ENCODE results near the gene HPS6.
A peak's percentile ranks its signal among the peaks of the same experiment; 100 is the strongest.

Gene HPS6

DNA sequence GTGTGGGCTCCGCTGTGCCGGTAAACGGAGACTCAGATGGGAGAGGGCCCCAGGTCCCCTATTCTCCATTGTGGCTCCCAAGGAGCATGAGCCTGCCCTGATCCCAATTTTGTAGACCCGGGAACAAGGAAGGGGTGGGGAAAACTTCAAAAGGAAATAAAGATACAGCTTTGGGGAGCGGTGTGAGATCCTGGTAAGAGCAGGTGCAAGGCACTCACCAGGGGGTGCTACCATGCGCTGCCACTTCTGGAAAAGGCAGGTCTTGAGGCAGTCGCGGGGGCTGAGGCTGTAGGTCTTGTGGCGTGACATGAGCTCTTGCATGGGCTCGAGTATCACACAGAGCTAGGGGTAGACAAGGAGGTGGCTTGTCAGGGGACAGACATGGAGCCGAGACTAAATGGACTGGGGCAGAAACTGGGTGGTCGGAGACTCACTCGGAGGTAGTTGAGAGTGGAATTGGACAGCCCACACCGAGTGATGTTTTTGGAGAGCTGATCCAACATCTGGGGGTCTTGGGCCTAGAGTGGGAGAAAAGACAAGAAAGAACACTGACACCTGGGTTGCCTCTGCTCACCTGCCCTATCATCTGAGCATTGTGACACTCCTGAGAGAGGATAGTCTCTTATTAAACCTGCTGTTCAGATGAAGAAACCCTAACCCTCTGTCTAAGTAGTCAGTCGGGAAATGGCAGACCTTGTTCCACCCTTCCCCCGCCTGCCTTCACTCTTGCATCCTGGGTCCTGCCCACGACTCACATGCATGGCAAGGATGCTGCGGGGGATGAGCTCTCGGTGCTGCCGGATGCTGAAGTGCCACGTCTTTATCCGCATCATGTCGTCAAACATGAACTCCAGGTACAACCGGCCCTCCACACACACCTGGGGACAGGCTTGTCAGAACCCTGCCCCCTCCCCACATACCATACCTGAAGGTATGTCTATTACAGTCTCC is 44.3 kb downstream of the HPS6 start:
- peaks cover 42% of the 10 kb centered on the region in 2 donors for H3K36me3 ChIP-seq (ENCODE audit: control insufficient read depth in 2 of 2, insufficient read depth in 2 of 2, low read length in 2 of 2)

DNA sequence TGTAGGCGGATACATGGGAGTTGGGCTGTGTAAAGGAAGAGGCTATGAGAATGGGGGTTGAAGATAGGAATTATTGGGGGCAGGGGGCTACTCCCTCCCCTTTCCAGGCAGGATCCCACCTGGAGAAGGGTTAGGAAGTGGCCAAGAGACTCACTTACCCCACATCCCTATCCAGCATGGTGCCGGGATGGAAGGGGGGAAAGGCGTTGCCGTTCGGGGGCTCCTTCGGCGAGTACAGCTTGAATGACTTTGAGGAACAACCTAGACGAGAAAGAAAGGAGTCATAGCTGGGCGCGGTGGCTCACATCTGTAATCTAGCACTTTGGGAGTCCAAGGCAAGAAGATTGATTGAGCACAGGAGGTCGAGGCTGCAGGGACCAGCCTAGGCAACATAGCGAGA is 46.1 kb downstream of the HPS6 start:
- H3K36me3 ChIP-seq (ENCODE audit: control insufficient read depth in 2 of 2, insufficient read depth in 2 of 2, low read length in 2 of 2) = peaks cover 42% of the 10 kb centered on the region in 2 donors
- no peaks in the 10 kb centered on the region for H3K27me3 ChIP-seq (ENCODE audit: control insufficient read depth in 1 of 2, insufficient read depth in 2 of 2, low read length in 2 of 2)
- peaks cover 37% of the 10 kb centered on the region for H3K4me1 ChIP-seq (ENCODE audit: control insufficient read depth, insufficient read depth, low read length)
- no peak overlapping the region for H3K9ac ChIP-seq (ENCODE audit: low read length in 2 of 2)
- H3K9me3 ChIP-seq (ENCODE audit: control insufficient read depth in 2 of 2, low read length in 2 of 2) = no peaks in the 10 kb centered on the region
- no peak overlapping the region for H3K4me3 ChIP-seq (ENCODE audit: low read length in 2 of 2)
- H3K27ac ChIP-seq (ENCODE audit: low read length) = no peak overlapping the region

More for the DNA sequence above, 44.3 kb downstream of the HPS6 start:
- Histone ChIP-seq H3K27me3 (ENCODE audit: control insufficient read depth in 1 of 2, insufficient read depth in 2 of 2, low read length in 2 of 2) (no peaks in the 10 kb centered on the region), H3K9me3 (ENCODE audit: control insufficient read depth in 2 of 2, low read length in 2 of 2) (no peaks in the 10 kb centered on the region), H3K4me1 (ENCODE audit: control insufficient read depth, insufficient read depth, low read length) (peaks cover 23% of the 10 kb centered on the region), H3K9ac (ENCODE audit: low read length in 2 of 2) (no peak overlapping the region), H3K4me3 (ENCODE audit: low read length in 2 of 2) (no peak overlapping the region), H3K27ac (ENCODE audit: low read length) (no peak overlapping the region)

DNA sequence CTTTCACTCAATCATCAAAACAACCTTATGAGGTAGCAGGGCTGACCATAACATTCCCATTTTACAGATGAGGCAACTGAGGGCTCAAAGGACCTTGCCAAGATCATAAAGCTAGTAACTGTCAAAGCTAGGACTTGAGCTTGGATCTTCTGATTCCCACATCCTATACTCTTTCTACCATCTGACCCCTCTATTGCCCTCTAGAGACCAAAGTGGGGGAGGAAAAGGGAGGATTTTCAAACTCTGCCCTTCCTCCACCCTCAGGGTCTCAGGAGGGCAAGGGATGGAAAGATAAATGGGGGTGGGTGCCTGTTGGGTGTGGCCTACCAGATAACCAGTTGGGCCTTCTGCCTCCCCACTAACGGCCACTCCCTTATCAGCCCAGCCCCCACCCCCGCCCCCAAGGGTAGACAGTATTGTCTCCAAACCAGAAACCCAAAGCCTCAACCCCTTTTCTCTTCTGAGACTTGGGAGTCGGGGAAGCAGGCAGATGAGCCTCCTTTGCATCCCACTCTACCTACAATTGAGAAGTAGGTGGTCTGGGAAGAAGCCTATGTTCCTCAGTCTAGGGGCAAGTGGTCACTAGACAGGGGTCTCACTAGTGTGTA is 47.2 kb downstream of the HPS6 start:
- H3K9me3 ChIP-seq (ENCODE audit: control insufficient read depth in 2 of 2, low read length in 2 of 2) = no peaks in the 10 kb centered on the region
- peaks cover 36 to 38% of the 10 kb centered on the region in 2 donors for H3K36me3 ChIP-seq (ENCODE audit: control insufficient read depth in 2 of 2, insufficient read depth in 2 of 2, low read length in 2 of 2)
- no peaks in the 10 kb centered on the region for H3K27me3 ChIP-seq (ENCODE audit: control insufficient read depth in 1 of 2, insufficient read depth in 2 of 2, low read length in 2 of 2)
- no peak overlapping the region for H3K4me3 ChIP-seq (ENCODE audit: low read length in 2 of 2)
- H3K9ac ChIP-seq (ENCODE audit: low read length in 2 of 2) = no peak overlapping the region
- peaks cover 48% of the 10 kb centered on the region for H3K4me1 ChIP-seq (ENCODE audit: control insufficient read depth, insufficient read depth, low read length)
- H3K27ac ChIP-seq (ENCODE audit: low read length) = no peak overlapping the region

DNA sequence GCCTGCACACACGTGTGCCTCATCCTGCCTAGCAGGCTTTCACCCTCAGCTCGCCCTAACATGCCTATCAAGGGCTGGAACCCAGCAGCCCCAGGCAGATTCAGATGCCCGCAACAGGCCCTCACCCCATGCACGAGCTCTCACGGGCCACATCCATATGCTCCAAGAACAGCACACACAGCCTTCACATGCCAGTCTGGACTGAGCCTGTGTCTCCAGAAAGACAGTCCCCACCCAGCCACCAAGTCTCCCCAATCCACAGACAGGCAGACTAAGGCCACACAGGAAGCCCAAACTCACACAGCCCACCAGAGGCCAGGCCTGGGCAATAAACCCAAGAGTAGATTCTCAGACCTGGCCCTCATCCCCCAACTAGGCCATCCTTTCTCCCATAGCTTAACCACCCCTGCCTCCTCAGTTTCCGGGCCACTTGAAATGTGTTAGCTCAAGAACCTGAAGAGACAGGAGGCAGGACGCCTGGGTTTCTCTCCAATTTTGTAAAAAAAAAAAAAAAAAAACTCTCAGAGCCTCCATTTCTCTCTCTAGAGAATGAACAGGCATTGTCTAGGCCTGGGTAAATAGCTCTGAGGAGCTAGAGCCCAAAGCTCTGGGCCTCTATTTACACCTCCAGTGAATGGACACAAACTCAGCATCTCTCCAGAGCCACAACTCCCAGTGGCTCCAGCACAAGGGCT is 48.3 kb downstream of the HPS6 start:
- Histone ChIP-seq H3K9ac (ENCODE audit: low read length in 2 of 2) (peak overlapping the region; percentile 51 to 74), H3K27me3 (ENCODE audit: control insufficient read depth in 1 of 2, insufficient read depth in 2 of 2, low read length in 2 of 2) (no peaks in the 10 kb centered on the region), H3K4me3 (ENCODE audit: low read length in 2 of 2) (peak overlapping the region; percentile 62 to 77), H3K36me3 (ENCODE audit: control insufficient read depth in 2 of 2, insufficient read depth in 2 of 2, low read length in 2 of 2) (peaks cover 29 to 31% of the 10 kb centered on the region in 2 donors), H3K27ac (ENCODE audit: low read length) (peak overlapping the region; percentile 46), H3K9me3 (ENCODE audit: control insufficient read depth in 2 of 2, low read length in 2 of 2) (no peaks in the 10 kb centered on the region), H3K4me1 (ENCODE audit: control insufficient read depth, insufficient read depth, low read length) (peaks cover 59% of the 10 kb centered on the region)

DNA sequence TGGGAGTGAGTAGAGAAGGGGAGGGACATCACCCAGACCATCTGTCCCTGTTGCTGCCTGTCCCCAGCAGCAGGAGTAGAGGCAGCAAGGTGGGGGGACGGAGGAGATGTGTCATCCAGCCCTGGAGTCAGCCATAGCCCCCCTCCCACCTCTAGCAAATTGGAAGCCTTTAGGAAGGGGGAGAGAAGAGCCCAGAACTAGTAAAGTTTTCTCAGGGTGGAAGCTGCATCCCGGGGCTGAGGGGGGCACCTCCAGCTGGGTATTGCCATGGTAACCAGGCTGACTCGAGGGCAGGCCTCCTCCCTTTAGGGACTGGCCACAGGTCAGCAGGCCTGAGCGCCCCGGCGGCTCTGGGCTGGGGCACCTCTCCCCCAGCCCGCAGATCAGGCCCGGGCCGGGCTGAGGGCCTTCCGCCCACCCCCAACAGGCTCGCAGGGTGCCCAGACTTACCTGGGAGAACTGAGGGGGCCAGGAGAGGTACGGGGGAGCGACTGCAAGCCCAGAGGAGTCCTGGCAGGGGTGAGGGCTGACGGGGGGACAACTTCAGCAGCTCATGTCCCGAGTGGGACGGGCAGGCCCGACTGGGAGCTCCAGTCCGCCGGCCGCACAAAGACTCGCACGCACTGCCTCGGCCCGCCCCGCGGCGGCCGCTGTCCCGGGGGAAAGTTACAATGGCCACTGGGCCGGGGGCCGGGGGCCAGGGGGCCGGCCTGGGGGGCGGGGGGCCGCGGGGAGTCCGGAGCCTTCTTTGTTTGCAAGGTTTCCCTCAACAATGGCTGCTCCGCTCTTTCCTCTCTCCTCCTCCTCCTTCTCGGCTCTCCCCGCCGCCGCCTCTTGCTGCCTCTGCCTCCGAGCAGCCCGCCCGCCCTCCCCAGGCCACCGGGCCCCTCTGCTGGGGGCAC is 49.1 kb downstream of the HPS6 start:
- Histone ChIP-seq H3K4me3 (ENCODE audit: low read length in 2 of 2) (peak overlapping the region; percentile 62 to 77), H3K9ac (ENCODE audit: low read length in 2 of 2) (peak overlapping the region; percentile 51 to 74), H3K27ac (ENCODE audit: low read length) (peak overlapping the region; percentile 46), H3K9me3 (ENCODE audit: control insufficient read depth in 2 of 2, low read length in 2 of 2) (no peaks in the 10 kb centered on the region), H3K4me1 (ENCODE audit: control insufficient read depth, insufficient read depth, low read length) (peaks cover 67% of the 10 kb centered on the region), H3K27me3 (ENCODE audit: control insufficient read depth in 1 of 2, insufficient read depth in 2 of 2, low read length in 2 of 2) (no peaks in the 10 kb centered on the region), H3K36me3 (ENCODE audit: control insufficient read depth in 2 of 2, insufficient read depth in 2 of 2, low read length in 2 of 2) (peaks cover 21 to 23% of the 10 kb centered on the region in 2 donors)

DNA sequence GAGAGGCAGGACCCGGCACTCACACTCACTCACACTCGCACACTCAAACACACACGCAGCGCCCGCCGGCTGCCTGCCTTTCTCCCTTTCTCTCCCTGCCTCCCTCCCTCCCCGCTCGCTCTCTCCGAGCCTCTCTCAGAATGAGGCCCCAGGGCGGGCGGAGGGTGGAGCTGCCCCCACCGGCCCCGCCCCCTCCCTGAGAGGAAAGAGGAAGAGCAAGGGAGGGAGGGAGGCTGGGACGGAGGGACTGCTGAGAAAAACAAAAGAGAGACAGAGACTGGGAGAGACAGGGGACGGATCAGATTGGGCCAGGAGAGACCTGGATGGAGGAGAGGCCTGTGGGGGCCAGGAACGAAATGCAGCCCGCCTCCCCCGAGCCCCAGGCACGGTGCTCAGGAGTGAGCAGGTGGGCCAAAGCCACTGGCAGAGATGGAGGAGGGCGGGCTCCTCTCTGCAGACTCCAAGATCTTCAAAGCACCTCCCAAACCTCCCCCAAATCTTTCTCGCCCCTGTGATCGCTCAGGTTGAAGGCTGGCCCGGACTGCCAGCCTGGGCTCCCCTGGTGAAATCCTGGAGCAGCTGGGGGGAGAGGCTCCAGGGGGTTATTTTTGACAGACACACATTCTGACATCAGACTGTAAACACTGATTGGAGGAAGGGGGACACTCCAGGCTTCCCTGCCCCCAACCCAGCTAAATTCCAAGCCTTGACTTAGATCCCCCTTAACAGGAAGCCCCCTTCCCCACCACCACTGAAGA is 49.9 kb downstream of the HPS6 start:
- Histone ChIP-seq H3K9ac (ENCODE audit: low read length in 2 of 2) (peak overlapping the region; percentile 39 to 62), H3K27ac (ENCODE audit: low read length) (peak overlapping the region; percentile 99), H3K36me3 (ENCODE audit: control insufficient read depth in 2 of 2, insufficient read depth in 2 of 2, low read length in 2 of 2) (peaks cover 13 to 14% of the 10 kb centered on the region in 2 donors), H3K4me1 (ENCODE audit: control insufficient read depth, insufficient read depth, low read length) (peaks cover 70% of the 10 kb centered on the region), H3K4me3 (ENCODE audit: low read length in 2 of 2) (peak overlapping the region; percentile 31 to 77), H3K9me3 (ENCODE audit: control insufficient read depth in 2 of 2, low read length in 2 of 2) (no peaks in the 10 kb centered on the region), H3K27me3 (ENCODE audit: control insufficient read depth in 1 of 2, insufficient read depth in 2 of 2, low read length in 2 of 2) (no peaks in the 10 kb centered on the region)

DNA sequence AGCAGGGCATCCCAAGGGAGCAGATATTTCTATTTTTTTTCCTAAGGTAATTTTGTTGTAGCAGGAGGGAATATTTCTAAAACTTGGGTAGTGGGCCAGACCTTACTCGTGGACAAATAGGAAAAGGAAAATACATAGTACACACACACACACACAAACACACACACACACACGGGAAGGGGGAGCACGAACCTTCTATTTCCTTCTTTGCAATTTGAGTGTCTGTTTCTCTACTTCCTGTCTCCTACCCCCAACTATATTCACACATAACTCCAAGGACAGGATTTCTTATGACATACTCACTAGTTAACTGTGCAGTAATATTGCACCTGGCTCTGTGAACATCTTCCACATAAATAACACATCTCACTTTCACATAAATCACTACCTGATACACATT is 50.6 kb downstream of the HPS6 start:
- no peaks in the 10 kb centered on the region for H3K9me3 ChIP-seq (ENCODE audit: control insufficient read depth in 2 of 2, low read length in 2 of 2)
- H3K4me1 ChIP-seq (ENCODE audit: control insufficient read depth, insufficient read depth, low read length) = peaks cover 71% of the 10 kb centered on the region
- peak overlapping the region; percentile 99 for H3K27ac ChIP-seq (ENCODE audit: low read length)
- H3K4me3 ChIP-seq (ENCODE audit: low read length in 2 of 2) = peak overlapping the region in 1 of 2 donors; percentile 77
- H3K9ac ChIP-seq (ENCODE audit: low read length in 2 of 2) = peak overlapping the region in 1 of 2 donors; percentile 29
- H3K36me3 ChIP-seq (ENCODE audit: control insufficient read depth in 2 of 2, insufficient read depth in 2 of 2, low read length in 2 of 2) = peaks cover 5 to 7% of the 10 kb centered on the region in 2 donors
- H3K27me3 ChIP-seq (ENCODE audit: control insufficient read depth in 1 of 2, insufficient read depth in 2 of 2, low read length in 2 of 2) = no peaks in the 10 kb centered on the region

DNA sequence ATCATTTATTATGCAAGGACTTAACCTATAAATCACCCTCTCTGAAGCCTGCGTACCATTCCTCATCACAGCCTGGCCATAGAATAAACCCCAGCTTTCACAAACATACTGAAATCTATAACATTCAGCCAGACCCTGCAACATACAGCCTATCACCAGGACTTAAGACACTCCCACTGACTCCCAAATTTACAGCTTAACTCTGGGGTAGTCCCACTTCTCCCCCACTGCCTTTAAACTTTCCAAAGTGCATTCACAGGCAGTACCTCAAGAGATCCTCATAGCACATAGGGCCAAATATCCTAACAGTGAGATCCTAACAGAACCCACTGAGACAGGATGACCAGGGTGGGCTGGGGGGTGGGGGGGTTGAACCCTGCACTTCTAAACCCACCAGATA is 51.5 kb downstream of the HPS6 start:
- peaks cover 80% of the 10 kb centered on the region for H3K4me1 ChIP-seq (ENCODE audit: control insufficient read depth, insufficient read depth, low read length)
- peak overlapping the region; percentile 99 for H3K27ac ChIP-seq (ENCODE audit: low read length)
- peak overlapping the region in 1 of 2 donors; percentile 92 for H3K9ac ChIP-seq (ENCODE audit: low read length in 2 of 2)
- no peaks in the 10 kb centered on the region for H3K36me3 ChIP-seq (ENCODE audit: control insufficient read depth in 2 of 2, insufficient read depth in 2 of 2, low read length in 2 of 2)
- H3K9me3 ChIP-seq (ENCODE audit: control insufficient read depth in 2 of 2, low read length in 2 of 2) = no peaks in the 10 kb centered on the region
- H3K4me3 ChIP-seq (ENCODE audit: low read length in 2 of 2) = peak overlapping the region; percentile 90 to 95
- no peaks in the 10 kb centered on the region for H3K27me3 ChIP-seq (ENCODE audit: control insufficient read depth in 1 of 2, insufficient read depth in 2 of 2, low read length in 2 of 2)
